GM18526 (cell line): ENCODE data around the gene TMEM248.

Experiments
- POLR2A ChIP-seq: IDR thresholded peaks from 3 replicates; pipeline ENCODE4 v1.6.1; 2011; ENCODE audit not compliant: insufficient read length; ENCODE audit errors: extremely low read depth

The TMEM248 gene

GRCh38 chr7:66907731-66908130 is 13.3 kb upstream of the TMEM248 start:
- no peak for TF ChIP-seq POLR2A

- no peak for TF ChIP-seq POLR2A
These were observed 10.2 kb upstream of the TMEM248 start for GRCh38 chr7:66910789-66911188.

GRCh38 chr7:66912195-66912594 is 8.8 kb upstream of the TMEM248 start:
- TF ChIP-seq POLR2A: no peak

- TF ChIP-seq POLR2A: no peak
These were observed 7.6 kb upstream of the TMEM248 start for GRCh38 chr7:66913118-66914037.

GRCh38 chr7:66919304-66919703 is 1.7 kb upstream of the TMEM248 start:
- TF ChIP-seq POLR2A: no peak

GRCh38 chr7:66919704-66920103 is 1.3 kb upstream of the TMEM248 start:
- TF ChIP-seq POLR2A: no peak

GRCh38 chr7:66920256-66920655 is 769 bp upstream of the TMEM248 start:
- TF ChIP-seq POLR2A: no peak

GRCh38 chr7:66921396-66921917 is 432 bp downstream of the TMEM248 start:
- no peak for TF ChIP-seq POLR2A

- no peak for TF ChIP-seq POLR2A
These were observed 977 bp downstream of the TMEM248 start for GRCh38 chr7:66921918-66922486.

GRCh38 chr7:66925255-66925654 is 4.2 kb downstream of the TMEM248 start:
- TF ChIP-seq POLR2A: no peak

- TF ChIP-seq POLR2A: no peak
These were observed 6.4 kb downstream of the TMEM248 start for GRCh38 chr7:66927348-66927948.

- TF ChIP-seq POLR2A: no peak
These were observed 7.4 kb downstream of the TMEM248 start for GRCh38 chr7:66928388-66928787.

- no peak for TF ChIP-seq POLR2A
These were observed 8.1 kb downstream of the TMEM248 start for GRCh38 chr7:66929165-66929564.

- TF ChIP-seq POLR2A: no peak
These were observed 8.9 kb downstream of the TMEM248 start for GRCh38 chr7:66929935-66930334.

GRCh38 chr7:66930341-66930740 is 9.3 kb downstream of the TMEM248 start:
- TF ChIP-seq POLR2A: no peak

- TF ChIP-seq POLR2A: no peak
These were observed 12.4 kb downstream of the TMEM248 start for GRCh38 chr7:66933469-66933868.

- TF ChIP-seq POLR2A: no peak
These were observed 16.9 kb downstream of the TMEM248 start for GRCh38 chr7:66937940-66938339.

- no peak for TF ChIP-seq POLR2A
These were observed 18.3 kb downstream of the TMEM248 start for GRCh38 chr7:66939325-66939724.
